IgD-negative memory B cell (primary cell): Measurements from ENCODE around the gene UBAP1. TPM values are rescaled to one million over a fixed set of nuclear protein-coding genes. Genes with fewer than 3 reads are reported as not detected.
A peak's percentile ranks its signal among the peaks of the same experiment; 100 is the strongest.
"Not testable (repeated sequence)": the region's sequence is repeated elsewhere in the genome, so short reads cannot be mapped to it uniquely, and the experiment has no call there.

Experiments
- H3K27ac Mint-ChIP-seq, 3 donors: one replicate each; pipeline ENCODE4 v1.8.0; 2020 to 2022; ENCODE audit warnings: mild to moderate bottlenecking in 3 of 3, mixed read lengths in 3 of 3, moderate library complexity in 1 of 3
- H3K27me3 Mint-ChIP-seq: one replicate; pipeline ENCODE4 v1.8.0; 2021; ENCODE audit warnings: mixed read lengths
- H3K36me3 Mint-ChIP-seq: one replicate; pipeline ENCODE4 v1.8.0; 2020; ENCODE audit warnings: mild to moderate bottlenecking, mixed read lengths
- H3K4me1 Mint-ChIP-seq, 3 donors: one replicate each; pipeline ENCODE4 v1.8.0; 2020 to 2022; ENCODE audit warnings: mixed read lengths in 3 of 3, mild to moderate bottlenecking in 1 of 3
- H3K4me3 Mint-ChIP-seq, 4 donors: one replicate each; pipeline ENCODE4 v1.8.0; 2020 to 2022; ENCODE audit warnings: mild to moderate bottlenecking in 4 of 4, mixed read lengths in 4 of 4, moderate library complexity in 3 of 4
- H3K9me3 Mint-ChIP-seq, 3 donors: one replicate each; pipeline ENCODE4 v1.8.0; 2020 to 2021; ENCODE audit warnings: mixed read lengths in 3 of 3, mild to moderate bottlenecking in 1 of 3
- polyA plus RNA-seq: library from polyadenylated mRNA; unstranded; fragments of 300-500 nt; fragmentation: Illumina TruSeq; gene quantifications from one replicate; pipeline ENCODE4 v1.2.3, GENCODE V29; 2021

UBAP1 gene
- polyA plus RNA-seq, 1 donor from 2014 or later: 32.0 TPM

DNA sequence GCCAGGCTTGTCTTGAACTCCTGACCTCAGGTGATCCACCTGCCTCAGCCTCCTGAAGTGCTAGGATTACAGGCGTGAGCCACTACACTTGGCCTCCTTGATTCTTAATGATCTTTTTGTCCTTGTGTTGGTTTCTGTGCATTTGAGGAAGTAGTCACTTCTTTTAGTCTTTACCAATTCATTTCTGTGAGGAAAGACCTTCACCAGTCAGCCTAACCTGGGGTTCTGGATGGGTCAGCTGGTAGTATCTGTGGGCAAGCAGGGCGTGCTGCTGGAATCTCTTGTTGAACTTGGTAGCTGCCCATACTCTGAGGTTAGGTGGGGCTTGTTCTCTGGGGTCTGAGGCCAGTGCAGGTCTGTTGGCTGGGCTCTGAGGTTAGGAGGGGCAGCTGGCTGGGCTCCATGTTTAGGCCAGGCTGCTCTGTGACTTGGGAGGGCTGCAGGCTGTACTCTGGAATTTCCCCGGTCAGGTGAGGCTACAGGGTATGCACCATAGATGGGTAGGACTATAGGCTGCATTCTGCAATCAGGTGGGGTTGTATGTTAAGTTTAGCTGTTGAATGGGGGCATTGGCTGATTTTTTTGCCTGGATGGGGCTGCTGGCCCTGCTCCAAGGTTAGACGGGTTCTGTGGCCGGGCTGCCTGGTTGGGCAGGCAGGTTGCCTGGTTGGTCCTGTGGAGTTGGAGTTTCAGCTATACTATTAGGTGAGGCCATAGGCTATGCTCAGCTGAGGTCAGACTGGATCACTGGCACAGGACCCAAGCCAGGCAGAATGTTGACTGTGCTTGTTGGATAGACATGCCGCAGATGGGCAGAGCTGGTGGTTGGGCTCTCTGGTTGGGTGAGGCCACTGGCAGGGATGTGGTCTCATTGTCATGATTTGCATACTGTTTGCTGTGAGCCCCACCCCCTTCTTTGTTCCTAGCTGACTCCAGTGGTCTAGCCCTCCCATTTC is 19.2 kb downstream of the UBAP1 start:
- Mint-ChIP-seq H3K27me3 (no peaks in the 10 kb centered on the region), H3K9me3 (no peaks in the 10 kb centered on the region), H3K27ac (no peak overlapping the region), H3K36me3 (peaks cover 5% of the 10 kb centered on the region), H3K4me3 (peak overlapping the region in 1 of 4 donors; percentile 30), H3K4me1 (peaks cover 13 to 21% (median 20%) of the 10 kb centered on the region in 3 donors)

DNA sequence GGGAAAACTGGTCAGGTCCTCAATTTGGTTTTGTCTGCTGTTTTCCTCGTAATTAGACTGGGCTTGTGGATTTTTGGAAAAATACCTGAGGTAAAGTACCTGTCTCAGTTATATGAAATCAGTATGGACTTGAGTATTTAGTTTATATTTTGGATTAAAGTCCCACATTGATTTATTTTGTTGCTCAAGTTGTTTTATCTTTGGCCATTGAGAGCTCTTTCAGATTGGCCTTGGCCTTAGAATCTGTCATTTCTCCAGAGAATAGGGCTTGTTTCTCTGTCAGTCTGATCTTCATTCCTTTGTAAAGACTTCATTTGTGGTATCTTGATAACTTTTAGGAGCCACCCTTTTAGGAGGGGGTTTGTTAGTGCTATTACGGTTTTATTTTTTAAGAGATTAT is 21.2 kb downstream of the UBAP1 start:
- no peak overlapping the region for H3K4me3 Mint-ChIP-seq
- H3K36me3 Mint-ChIP-seq: peaks cover 5% of the 10 kb centered on the region
- H3K9me3 Mint-ChIP-seq: no peaks in the 10 kb centered on the region
- H3K4me1 Mint-ChIP-seq: peaks cover 11 to 14% (median 13%) of the 10 kb centered on the region in 3 donors
- H3K27ac Mint-ChIP-seq: no peak overlapping the region
- H3K27me3 Mint-ChIP-seq: no peaks in the 10 kb centered on the region

DNA sequence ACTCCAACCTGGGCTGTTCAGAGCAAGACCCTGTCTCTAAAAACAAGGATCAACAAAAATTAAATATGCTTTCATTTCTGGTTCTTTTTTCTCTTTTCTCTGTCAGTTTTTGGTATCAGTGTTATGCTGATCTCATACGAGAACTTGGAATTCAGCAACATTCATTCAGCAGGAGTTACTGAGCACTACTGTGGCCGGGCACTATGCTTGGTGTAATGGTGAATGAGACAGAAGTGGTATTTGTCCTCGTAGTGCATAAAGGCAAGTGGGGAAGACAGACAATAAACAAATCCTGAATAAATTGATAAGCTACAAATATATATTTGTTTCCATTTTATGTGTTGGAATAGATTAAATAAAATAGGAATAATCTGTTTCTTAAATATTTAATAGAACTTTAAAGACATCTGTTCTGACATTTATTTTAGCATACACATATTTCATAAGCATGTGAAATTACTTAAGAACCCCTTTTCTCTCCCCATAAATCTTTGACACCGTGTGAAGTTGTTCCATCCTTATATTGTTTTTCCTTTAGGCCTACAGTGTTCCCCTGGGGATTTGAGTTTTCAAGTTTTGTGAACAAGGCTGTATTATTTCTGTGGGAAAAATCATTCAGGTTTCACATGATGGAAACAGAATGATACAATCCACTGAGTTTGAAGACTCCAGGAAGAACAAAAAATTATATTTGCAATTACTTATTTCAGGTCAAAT is 24.6 kb downstream of the UBAP1 start:
- no peaks in the 10 kb centered on the region for H3K27me3 Mint-ChIP-seq
- H3K9me3 Mint-ChIP-seq: no peaks in the 10 kb centered on the region
- H3K27ac Mint-ChIP-seq: peak overlapping the region in 1 of 3 donors; percentile 53
- peaks cover 5% of the 10 kb centered on the region for H3K36me3 Mint-ChIP-seq
- H3K4me3 Mint-ChIP-seq: no peak overlapping the region
- H3K4me1 Mint-ChIP-seq: peaks cover 6 to 9% (median 7%) of the 10 kb centered on the region in 3 donors

DNA sequence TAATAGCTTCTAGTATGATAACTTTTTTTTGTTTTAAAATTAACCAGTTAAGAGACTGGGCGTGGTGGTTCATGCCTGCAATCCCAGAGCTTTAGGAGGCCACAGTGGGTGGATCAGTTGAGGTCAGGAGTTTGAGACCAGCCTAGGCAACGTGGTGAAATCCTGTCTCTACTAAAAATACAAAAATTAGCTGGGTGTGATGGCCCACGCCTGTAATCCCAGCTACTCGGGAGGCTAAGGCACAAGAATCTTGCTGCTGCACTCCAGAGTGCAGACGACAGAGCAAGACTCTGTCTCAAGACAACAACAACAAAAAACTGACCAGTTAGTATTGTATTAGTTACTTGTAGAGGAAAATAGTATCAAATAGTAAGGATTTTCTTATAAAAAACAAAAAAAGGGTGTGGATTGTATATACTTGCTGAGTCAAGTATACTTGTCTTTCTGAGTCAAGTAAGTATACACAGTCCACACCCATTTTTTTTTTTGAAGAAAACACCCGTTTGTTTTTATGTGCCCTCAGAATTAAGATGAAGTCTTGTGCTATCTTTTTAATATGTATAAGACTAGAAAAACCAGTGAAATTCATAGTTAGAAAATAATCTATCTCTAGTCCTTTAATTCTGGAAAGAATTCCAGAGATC is 25.3 kb downstream of the UBAP1 start:
- Mint-ChIP-seq H3K36me3 (peaks cover 6% of the 10 kb centered on the region), H3K27ac (no peak overlapping the region), H3K4me1 (peaks cover 7 to 9% (median 8%) of the 10 kb centered on the region in 3 donors), H3K4me3 (no peak overlapping the region), H3K9me3 (no peaks in the 10 kb centered on the region), H3K27me3 (no peaks in the 10 kb centered on the region)

DNA sequence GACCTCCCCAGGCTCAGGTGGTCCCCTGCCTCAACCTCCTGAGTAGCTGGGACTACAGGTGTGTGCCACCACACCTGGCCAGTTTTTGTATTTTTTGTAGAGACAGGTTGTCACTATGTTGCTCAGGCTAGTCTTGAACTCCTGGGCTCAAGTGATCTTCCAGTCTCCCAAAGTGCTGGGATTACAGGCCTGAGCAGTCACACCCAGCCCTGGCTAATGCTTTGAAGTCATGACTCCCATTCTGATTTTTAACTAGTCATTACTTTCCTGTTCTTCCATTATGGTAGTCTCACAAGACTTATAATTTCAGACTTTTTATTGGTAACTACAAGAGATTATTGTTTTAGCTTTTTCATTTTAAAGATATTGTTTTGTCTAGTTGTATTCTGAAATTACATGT is 26.3 kb downstream of the UBAP1 start:
- Mint-ChIP-seq H3K36me3 (peaks cover 13% of the 10 kb centered on the region), H3K4me1 (peaks cover 11 to 15% (median 11%) of the 10 kb centered on the region in 3 donors), H3K27ac (no peak overlapping the region), H3K27me3 (no peaks in the 10 kb centered on the region), H3K4me3 (no peak overlapping the region), H3K9me3 (no peaks in the 10 kb centered on the region)

DNA sequence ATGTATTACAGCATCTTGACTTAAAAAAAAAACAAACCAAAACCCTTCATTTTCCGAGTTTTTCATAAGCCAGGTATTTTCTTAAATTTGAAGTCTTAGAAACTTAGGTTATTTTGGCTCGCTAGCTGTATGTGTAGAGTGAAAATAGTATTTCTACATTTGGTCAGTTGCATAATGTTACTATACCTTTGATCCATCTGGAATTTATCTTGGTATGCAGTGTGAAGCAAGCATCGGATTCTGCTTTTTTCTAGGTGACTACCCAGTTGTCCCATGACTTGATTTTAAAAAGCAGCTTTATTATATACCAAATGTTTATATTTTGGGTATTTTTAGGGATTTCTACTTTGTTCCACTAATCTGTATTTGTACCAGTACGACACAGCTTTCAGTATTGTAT is 27.7 kb downstream of the UBAP1 start:
- Mint-ChIP-seq H3K27me3 (no peaks in the 10 kb centered on the region), H3K36me3 (peaks cover 13% of the 10 kb centered on the region), H3K4me3 (peak overlapping the region in 1 of 4 donors; percentile 37), H3K4me1 (peaks cover 16 to 23% (median 20%) of the 10 kb centered on the region in 3 donors), H3K9me3 (no peaks in the 10 kb centered on the region), H3K27ac (no peak overlapping the region)

DNA sequence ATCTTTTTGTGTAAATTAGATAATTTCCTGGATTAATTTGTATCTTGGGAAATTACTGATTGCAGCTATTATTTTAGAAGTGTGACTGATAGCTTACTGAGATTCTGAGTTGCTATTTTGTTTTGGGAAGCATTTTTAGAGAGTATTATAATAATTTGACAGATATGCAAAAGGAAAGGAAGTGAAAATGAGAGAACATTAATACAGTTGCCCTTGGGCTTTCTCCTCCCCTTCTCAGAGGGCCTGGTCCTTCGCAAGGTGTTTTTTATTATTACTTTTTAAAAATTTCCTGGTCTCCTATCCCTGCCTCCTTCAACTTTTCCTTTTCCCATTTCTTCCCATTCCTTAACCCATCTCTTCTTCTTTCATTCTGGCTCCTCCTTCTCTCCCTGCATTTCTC is 32.6 kb downstream of the UBAP1 start:
- H3K4me1 Mint-ChIP-seq: peaks cover 27 to 38% (median 31%) of the 10 kb centered on the region in 3 donors

DNA sequence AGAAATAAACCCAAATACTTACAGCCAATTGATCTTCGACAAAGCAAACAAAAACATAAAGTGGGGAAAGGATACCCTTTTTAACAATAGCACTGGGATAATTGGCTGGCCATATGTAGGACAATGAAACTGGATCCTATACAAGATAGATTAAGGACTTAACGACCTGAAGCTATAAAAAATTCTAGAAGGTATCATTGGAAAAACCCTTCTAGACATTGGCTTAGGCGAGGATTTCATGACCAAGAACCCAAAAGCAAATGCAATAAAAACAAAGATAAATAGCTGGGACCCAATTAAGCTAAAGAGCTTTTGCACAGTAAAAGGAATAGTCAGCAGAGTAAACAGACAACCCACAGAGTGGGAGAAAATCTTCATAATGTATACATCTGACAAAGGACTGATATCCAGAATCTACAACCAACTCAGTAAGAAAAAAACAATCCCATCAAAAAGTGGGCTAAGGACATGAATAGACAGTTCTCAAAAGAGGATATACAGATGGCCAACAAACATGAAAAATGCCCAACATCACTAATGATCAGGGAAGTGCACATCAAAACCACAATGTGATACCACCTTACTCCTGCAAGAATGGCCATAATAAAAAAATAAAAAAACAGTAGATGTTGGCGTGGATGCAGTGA is 35.6 kb downstream of the UBAP1 start:
- H3K27ac Mint-ChIP-seq, H3K36me3 Mint-ChIP-seq, H3K4me3 Mint-ChIP-seq, H3K27me3 Mint-ChIP-seq, H3K9me3 Mint-ChIP-seq: not testable (repeated sequence)
- H3K4me1 Mint-ChIP-seq: peaks cover 27 to 35% (median 31%) of the 10 kb centered on the region in 3 donors

More for the DNA sequence above, 32.6 kb downstream of the UBAP1 start:
- peak overlapping the region in 2 of 4 donors; percentile 33 to 45 for H3K4me3 Mint-ChIP-seq
- no peak overlapping the region for H3K27ac Mint-ChIP-seq
- H3K36me3 Mint-ChIP-seq: peaks cover 10% of the 10 kb centered on the region
- no peaks in the 10 kb centered on the region for H3K9me3 Mint-ChIP-seq
- no peaks in the 10 kb centered on the region for H3K27me3 Mint-ChIP-seq

DNA sequence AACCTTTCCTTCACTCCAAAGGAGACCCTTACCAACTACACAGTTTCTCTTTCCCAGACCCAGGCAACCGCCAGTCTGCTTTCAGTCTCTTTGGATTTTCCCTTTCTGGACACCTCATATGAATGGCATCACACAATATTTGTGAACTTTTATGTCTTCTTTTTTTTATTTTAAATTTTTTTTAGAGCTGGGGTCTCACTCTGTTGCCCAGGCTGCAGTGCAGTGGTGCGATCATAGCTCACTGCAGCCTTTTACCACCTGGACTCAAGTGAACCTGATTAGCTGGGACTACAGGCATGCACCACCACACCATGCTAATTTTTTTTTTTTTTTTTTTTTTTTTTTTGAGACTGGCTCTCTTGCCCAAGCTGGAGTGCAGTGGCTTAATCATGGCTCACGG is 37.5 kb downstream of the UBAP1 start:
- H3K4me1 Mint-ChIP-seq: peaks cover 18 to 27% (median 21%) of the 10 kb centered on the region in 3 donors
- H3K36me3 Mint-ChIP-seq: peaks cover 1% of the 10 kb centered on the region
- H3K27me3 Mint-ChIP-seq: no peaks in the 10 kb centered on the region
- H3K27ac Mint-ChIP-seq: no peak overlapping the region
- no peaks in the 10 kb centered on the region for H3K9me3 Mint-ChIP-seq
- no peak overlapping the region for H3K4me3 Mint-ChIP-seq

DNA sequence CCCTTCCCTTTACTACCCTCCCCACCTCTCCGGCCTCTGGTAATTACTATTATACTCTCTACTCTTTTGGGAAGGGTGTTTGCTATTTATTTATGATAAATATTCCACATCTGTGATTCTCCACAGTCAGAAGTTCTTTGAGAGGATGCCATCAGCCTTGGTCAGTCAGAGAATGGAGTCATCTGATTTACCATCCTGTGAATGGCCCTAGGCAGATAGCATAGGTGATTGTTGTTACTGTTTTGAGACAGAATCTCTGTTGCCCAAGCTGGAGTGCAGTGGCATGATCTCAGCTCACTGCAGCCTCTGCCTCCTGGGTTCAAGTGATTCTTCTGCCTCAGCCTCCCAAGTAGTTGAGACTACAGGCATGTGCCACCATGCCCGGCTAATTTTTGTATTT is 38.2 kb downstream of the UBAP1 start:
- peak overlapping the region in 1 of 4 donors; percentile 28 for H3K4me3 Mint-ChIP-seq
- H3K4me1 Mint-ChIP-seq: peaks cover 16 to 25% (median 16%) of the 10 kb centered on the region in 3 donors
- not testable (repeated sequence) for H3K36me3 Mint-ChIP-seq, H3K27me3 Mint-ChIP-seq, H3K9me3 Mint-ChIP-seq, H3K27ac Mint-ChIP-seq

DNA sequence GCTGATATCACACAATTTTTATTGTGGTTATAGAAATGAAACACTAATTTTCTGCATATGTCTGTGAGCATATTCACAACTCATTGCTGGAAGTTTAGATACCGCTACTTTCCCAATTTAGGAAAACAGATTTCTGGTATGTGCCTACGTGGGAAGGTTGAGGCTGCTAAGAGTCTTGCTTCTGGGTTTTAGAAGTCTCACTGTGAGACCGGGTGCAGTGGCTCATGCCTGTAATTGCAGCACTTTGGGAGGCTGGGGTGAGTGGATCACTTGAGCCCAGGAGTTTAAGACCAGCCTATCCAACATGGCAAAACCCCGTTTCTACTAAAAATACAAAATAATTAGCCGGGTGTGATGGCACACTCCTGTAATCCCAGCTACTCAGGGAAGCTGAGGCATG is 39.6 kb downstream of the UBAP1 start:
- Mint-ChIP-seq H3K4me3 (no peak overlapping the region), H3K27me3 (no peaks in the 10 kb centered on the region), H3K4me1 (peaks cover 6 to 15% (median 13%) of the 10 kb centered on the region in 3 donors), H3K9me3 (no peaks in the 10 kb centered on the region), H3K36me3 (peaks cover 1% of the 10 kb centered on the region), H3K27ac (no peak overlapping the region)

DNA sequence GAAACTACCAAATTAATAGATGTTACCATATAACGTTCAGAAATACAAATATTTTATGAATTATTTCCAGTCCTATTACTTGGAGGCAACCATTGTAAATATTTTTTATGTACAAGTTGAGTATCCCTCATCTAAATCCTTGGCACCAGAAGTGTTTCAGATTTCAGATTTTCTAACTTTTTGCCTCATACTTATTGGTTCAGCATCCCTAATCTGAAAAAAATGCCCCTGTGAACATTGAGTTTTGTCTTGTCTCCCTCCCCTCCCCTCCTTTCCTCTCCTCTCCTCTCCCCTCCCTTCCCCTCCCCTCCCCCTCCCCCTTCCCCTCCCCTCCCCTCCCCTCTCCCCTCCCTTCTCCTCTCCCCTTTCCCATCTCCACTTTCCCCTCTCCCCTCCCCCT is 40.6 kb downstream of the UBAP1 start:
- Mint-ChIP-seq H3K9me3 (no peaks in the 10 kb centered on the region), H3K4me1 (peaks cover 1 to 6% (median 4%) of the 10 kb centered on the region in 3 donors), H3K36me3 (peaks cover 1% of the 10 kb centered on the region), H3K27me3 (no peaks in the 10 kb centered on the region), H3K27ac (no peak overlapping the region), H3K4me3 (no peak overlapping the region)

DNA sequence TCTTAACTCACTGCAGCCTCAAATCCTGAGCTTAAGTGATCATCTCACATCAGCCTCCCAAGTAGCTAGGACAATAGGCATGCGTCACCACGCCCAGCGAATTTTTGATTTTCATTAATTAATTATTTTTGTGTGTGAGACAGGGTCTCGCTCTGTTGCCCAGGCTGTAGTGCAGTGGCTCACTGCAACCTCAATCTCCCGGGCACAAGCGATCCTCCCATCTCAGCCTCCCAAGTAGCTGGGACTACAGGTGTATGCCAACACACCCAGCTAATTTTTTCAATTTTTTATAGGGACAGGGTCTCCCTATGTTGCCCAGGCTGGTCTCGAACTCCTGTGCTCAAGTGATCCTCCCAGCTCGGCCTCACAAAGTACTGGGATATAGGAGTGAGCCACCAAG is 41.4 kb downstream of the UBAP1 start:
- H3K36me3 Mint-ChIP-seq: peaks cover 1% of the 10 kb centered on the region
- H3K4me1 Mint-ChIP-seq: peaks cover 1 to 6% (median 4%) of the 10 kb centered on the region in 3 donors
- no peak overlapping the region for H3K27ac Mint-ChIP-seq
- no peaks in the 10 kb centered on the region for H3K9me3 Mint-ChIP-seq
- H3K4me3 Mint-ChIP-seq: no peak overlapping the region
- no peaks in the 10 kb centered on the region for H3K27me3 Mint-ChIP-seq

DNA sequence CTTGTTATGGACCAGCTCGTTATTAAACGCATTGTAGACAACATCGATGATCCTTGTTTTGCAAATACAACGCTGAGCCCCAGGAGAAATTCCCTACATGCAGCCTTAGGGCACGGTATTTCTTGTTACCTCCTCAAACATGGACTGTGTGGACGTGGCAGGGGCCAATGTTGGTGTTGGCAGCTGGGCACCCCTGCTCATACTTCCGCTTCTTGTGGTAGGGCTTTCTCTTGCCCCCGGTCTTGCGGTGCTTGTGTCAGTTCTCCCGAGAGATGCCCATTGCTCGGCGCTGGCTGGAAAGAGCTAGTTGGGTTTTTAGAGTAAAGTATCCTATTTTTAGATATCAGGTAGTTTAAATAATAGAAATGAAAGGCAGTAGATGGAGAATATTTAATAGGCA is 45.5 kb downstream of the UBAP1 start:
- H3K27me3 Mint-ChIP-seq: no peaks in the 10 kb centered on the region
- H3K27ac Mint-ChIP-seq: no peak overlapping the region
- H3K36me3 Mint-ChIP-seq: no peaks in the 10 kb centered on the region
- H3K4me1 Mint-ChIP-seq: peaks cover 0 to 4% (median 3%) of the 10 kb centered on the region in 3 donors
- H3K9me3 Mint-ChIP-seq: no peaks in the 10 kb centered on the region
- no peak overlapping the region for H3K4me3 Mint-ChIP-seq
